ENCODE measurements around the gene HOXB2.
"Not testable (repeated sequence)": the region's sequence is repeated elsewhere in the genome, so short reads cannot be mapped to it uniquely, and the experiment has no call there.

The HOXB2 gene

DNA sequence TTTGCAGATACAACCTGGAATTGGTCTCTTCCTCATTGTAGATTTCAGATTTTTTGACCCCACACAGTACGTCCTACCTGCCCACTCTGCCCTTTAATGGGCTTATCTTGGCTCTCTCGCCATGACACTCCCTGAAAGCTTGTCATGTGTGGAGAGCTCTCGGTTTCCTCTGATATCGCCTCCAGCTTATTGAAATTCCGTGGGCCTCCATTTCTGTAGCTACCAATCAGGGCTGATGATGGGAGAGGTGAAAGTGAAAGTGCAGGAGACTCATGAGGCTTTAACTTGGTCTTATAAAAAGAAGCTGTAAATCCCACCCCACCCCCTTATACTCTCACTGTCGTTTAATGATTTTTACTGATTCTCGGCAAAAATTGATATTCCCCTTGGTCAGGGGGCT, 31.8 kb downstream of the HOXB2 start:
- DNase-seq, result no peak

DNA sequence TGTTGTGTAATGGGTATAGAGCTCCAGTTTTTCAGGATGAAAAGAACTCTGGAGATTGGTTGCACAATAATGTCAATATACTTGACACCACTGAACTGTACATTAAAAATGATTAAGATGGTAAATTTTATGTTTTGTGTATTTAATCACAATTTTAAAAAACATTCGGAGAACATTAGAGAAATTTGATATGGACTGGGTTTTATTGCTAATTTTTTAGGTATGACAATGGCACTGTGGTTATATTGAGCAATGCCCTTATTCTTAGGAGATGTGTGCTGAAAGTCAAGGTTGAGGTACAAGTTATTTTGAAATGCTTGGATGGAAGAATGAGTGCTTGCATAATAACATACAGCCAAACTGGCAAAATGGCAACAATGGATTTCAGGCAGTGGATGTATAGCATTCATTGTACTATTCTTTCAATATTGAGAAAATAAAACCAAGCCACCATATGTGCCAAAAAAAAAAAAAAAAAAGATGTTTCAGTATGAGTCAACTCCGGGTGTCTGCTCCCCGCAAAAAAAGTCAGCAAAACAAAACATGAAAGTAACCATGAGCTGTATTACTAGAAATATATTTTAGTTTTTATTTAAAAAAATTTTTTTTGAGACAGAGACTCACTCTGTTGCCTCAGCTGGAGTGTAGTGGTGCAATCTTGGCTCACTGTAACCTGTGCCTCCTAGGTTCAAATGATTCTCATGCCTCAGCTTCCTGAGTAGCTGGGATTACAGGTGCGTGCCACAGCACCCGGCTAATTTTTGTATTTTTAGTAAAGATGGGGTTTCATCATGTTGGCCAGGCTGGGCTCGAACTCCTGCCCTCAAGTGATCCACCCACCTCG, 33.9 kb downstream of the HOXB2 start:
- no peak for DNase-seq

DNA sequence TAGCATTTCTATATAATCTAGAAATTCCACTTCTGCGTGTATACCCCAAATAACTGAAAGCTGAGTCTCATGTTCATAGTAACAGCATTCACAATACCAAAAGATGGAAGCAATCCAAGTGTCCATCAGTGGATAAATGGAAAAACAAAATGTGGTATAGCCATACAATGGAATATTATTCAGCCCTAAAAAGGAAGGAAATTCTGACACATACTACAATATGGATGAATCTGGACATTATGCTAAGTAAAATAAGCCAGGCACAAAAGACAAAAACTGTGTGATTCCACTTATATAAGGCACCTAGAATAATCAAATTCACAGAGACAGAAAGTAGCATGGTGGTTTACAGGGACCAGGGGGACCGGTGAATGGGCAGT, 34.5 kb downstream of the HOXB2 start:
- no peak for DNase-seq

GRCh38 chr17:48509708-48510107, 35.2 kb downstream of the HOXB2 start:
- DNase-seq, result not testable (repeated sequence)

GRCh38 chr17:48506246-48506645, 38.7 kb downstream of the HOXB2 start:
- DNase-seq, result no peak

- peak; percentile 99 for DNase-seq
These were observed 39.1 kb downstream of the HOXB2 start for GRCh38 chr17:48505788-48506187.

DNA sequence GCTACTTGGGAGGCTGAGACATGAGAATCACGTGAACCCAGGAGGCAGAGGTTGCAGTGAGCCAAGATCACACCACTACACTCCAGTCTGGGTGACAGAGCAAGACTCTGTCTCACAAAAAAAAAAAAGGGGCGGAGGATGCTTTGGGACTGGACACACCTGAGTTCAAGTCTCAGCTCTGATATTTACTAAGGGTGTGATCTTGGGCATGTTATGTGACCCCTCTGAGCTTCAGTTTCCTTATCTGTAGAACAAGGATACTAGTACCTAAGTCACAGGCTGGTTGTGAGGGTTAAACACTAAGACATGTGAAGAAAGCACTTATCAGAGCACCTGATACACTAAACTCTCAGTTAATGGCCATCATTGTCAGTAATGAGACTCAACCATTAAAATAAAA, 40.0 kb downstream of the HOXB2 start:
- DNase-seq, result no peak

GRCh38 chr17:48503747-48504146, 41.2 kb downstream of the HOXB2 start:
- DNase-seq, result no peak

- no peak for DNase-seq
These were observed 42.0 kb downstream of the HOXB2 start for GRCh38 chr17:48502901-48503300.

DNA sequence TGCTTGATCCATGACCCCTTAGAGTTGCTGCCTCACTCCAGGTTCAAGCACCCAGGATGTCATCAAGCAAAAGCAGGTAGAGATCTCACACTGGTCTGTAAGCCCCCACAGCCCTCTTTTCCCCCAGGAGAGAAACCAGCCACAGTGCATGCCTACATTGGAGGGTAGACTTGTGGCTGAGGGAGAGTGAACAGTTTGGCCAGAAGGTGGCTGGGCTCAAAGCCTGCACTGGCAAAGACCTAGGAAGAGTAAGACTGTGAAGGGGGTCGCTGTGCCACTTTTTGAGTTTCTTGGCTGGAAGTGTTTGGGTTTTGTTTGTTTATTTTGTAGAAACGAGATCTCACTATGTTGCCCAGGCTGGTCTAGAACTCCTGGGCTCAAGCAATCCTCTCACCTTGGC, 42.6 kb downstream of the HOXB2 start:
- no peak for DNase-seq

DNA sequence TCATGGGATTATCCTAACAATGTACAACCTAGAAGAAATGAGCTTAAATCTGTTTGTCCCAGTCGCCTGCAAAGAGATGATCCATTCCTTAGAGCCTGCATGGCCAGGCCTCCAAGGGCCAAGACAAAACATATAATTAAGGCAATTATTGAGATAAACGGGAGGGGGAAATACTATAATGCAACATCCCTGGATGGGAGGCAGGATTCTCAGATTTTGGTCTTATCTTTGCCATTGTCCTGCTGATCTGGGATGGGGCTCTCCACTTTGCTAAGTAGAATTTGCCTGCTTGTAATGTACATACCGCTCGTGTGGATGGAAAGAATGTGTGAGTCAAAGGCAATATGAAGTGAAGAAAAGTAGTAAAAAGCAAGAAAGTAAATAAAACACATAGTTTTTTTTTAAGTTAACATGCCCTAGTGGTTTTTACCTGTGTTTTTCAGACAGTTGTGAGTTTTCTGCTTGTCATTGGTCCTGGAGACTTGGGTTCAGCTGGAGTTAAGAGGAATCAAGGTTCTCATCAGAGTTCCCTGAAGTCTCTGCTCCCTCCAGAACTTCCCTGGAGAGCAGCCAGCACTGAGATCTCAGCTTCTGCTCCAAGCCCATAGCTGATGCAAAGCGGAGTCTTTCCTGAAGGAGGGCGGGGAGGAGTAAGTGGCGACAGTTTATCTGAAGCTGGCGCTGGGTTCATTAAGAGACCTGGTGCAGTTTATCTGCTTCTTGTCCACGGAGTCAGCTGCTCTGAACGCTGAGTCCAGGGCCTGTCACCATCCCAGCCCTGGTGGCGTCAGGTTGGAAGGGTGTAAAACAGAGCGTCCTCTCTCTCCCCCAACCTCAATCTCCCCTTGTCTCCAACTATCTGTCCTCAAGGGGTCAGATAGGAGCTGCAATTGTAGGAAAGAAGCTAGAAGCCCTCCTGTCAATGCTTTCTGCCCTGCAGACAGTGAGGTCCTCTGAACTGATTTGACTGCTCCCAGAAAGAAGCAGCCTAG, 44.2 kb downstream of the HOXB2 start:
- no peak for DNase-seq

GRCh38 chr17:48499735-48500434, 45.0 kb downstream of the HOXB2 start:
- DNase-seq, result no peak

GRCh38 chr17:48499248-48499647, 45.7 kb downstream of the HOXB2 start:
- DNase-seq, result no peak

GRCh38 chr17:48498164-48498850, 46.6 kb downstream of the HOXB2 start:
- no peak for DNase-seq

DNA sequence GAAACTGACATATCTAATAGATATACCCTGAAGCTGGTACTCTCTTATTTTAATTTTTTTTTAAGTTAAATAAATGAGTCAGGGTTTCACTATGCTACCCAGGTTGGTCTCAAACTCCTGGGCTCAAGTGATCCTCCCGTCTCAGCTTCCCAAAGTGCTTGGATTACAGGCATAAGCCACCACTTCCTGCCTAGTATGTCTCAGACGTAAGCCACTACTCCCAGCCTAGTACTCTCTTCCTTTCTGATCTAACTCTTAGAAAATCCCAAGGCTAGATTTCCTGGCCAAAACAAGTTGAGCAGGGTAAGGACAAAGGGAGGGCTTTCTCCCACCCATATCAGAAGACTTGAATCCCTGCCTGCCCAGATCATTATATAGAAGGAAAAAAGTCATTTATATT, 47.8 kb downstream of the HOXB2 start:
- DNase-seq, result no peak

DNA sequence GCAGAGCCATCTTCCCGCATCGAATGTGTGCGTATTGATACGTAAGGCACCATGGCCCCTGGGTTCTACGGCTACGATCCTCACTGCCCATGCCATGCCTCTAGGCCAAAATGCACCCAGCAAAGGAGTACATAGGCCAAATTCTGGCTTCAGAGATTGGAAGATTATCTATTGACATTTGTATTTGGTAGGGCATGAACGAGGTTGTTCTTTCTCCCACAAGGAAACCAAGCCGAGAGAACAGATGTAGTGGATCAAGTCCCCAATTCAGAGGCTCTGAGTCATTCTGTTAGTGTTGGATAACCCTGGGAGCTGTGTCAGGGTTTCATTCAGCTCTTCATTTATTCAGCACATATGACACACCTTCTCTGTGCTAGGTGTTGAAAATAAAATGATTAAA, 50.6 kb downstream of the HOXB2 start:
- DNase-seq, result no peak

All from DMS153 (cell line).